Neural cell (in vitro differentiated cells): ENCODE data around the gene RSF1.

ENCODE experiments used
- EP300 ChIP-seq: fragments of 450-650 bp; conservative IDR thresholded peaks from 2 replicates; pipeline ENCODE4 v1.6.1; 2014; ENCODE audit warnings: antibody characterized with exemption, mild to moderate bottlenecking, moderate library complexity; ENCODE audit not compliant: poor library complexity, severe bottlenecking
- EZH2 ChIP-seq: fragments of 200-600, 300-800 bp; shearing (Covaris generic), sonication (generic); IDR thresholded peaks from 2 replicates; pipeline ENCODE4 v1.6.1; 2014; ENCODE audit warnings: antibody characterized with exemption, low read length, borderline replicate concordance, mild to moderate bottlenecking; ENCODE audit not compliant: insufficient read depth, poor library complexity, severe bottlenecking
- POLR2AphosphoS5 ChIP-seq: IDR thresholded peaks from 2 replicates; pipeline ENCODE4 v1.6.1; 2012
- RAD21 ChIP-seq: fragments of 450-650 bp; conservative IDR thresholded peaks from 2 replicates; pipeline ENCODE4 v1.6.1; 2014; ENCODE audit warnings: antibody characterized with exemption, mild to moderate bottlenecking, moderate library complexity
- SMC3 ChIP-seq: fragments of 450-650 bp; conservative IDR thresholded peaks from 2 replicates; pipeline ENCODE4 v1.6.1; 2014; ENCODE audit warnings: antibody characterized with exemption, mild to moderate bottlenecking, moderate library complexity; ENCODE audit not compliant: poor library complexity
- TAF1 ChIP-seq: IDR thresholded peaks from 2 replicates; pipeline ENCODE4 v1.6.1; 2012; ENCODE audit warnings: low read depth
- TF ChIP-seq, protein P1 (sequence below): fragments of 450-650 bp; IDR thresholded peaks from 2 replicates; pipeline ENCODE4 v1.5.1; 2014; ENCODE audit warnings: antibody characterized with exemption, mild to moderate bottlenecking, moderate library complexity; ENCODE audit not compliant: poor library complexity, severe bottlenecking
- TF ChIP-seq, protein P2 (sequence below): IDR thresholded peaks from 2 replicates; pipeline ENCODE4 v1.6.1; 2012; ENCODE audit warnings: borderline replicate concordance

DNA sequence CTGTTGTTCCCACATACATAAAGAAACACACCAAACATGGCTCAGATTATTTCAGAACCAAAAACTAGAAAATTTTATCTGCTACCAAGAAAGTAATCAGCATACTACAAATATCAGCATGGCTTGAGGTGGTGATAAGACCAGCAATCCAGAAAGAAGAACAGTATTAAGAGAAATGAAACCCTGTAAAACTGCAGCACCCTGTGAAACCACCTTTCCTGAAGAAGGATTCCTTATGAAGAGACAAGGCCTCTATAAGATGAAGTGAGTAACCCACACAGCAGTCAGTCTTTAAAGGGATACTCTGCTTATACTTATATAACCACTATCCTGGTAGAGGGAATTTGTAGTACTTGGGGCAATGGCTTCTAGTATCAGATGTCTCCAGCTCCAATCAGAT is 49.9 kb downstream of the RSF1 start:
- TF ChIP-seq, protein P1, sequence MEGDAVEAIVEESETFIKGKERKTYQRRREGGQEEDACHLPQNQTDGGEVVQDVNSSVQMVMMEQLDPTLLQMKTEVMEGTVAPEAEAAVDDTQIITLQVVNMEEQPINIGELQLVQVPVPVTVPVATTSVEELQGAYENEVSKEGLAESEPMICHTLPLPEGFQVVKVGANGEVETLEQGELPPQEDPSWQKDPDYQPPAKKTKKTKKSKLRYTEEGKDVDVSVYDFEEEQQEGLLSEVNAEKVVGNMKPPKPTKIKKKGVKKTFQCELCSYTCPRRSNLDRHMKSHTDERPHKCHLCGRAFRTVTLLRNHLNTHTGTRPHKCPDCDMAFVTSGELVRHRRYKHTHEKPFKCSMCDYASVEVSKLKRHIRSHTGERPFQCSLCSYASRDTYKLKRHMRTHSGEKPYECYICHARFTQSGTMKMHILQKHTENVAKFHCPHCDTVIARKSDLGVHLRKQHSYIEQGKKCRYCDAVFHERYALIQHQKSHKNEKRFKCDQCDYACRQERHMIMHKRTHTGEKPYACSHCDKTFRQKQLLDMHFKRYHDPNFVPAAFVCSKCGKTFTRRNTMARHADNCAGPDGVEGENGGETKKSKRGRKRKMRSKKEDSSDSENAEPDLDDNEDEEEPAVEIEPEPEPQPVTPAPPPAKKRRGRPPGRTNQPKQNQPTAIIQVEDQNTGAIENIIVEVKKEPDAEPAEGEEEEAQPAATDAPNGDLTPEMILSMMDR = no peak
- TF ChIP-seq TAF1 (no peak), RAD21 (no peak), SMC3 (no peak), EZH2 (no peak), POLR2AphosphoS5 (no peak), EP300 (no peak)
- TF ChIP-seq, protein P2, sequence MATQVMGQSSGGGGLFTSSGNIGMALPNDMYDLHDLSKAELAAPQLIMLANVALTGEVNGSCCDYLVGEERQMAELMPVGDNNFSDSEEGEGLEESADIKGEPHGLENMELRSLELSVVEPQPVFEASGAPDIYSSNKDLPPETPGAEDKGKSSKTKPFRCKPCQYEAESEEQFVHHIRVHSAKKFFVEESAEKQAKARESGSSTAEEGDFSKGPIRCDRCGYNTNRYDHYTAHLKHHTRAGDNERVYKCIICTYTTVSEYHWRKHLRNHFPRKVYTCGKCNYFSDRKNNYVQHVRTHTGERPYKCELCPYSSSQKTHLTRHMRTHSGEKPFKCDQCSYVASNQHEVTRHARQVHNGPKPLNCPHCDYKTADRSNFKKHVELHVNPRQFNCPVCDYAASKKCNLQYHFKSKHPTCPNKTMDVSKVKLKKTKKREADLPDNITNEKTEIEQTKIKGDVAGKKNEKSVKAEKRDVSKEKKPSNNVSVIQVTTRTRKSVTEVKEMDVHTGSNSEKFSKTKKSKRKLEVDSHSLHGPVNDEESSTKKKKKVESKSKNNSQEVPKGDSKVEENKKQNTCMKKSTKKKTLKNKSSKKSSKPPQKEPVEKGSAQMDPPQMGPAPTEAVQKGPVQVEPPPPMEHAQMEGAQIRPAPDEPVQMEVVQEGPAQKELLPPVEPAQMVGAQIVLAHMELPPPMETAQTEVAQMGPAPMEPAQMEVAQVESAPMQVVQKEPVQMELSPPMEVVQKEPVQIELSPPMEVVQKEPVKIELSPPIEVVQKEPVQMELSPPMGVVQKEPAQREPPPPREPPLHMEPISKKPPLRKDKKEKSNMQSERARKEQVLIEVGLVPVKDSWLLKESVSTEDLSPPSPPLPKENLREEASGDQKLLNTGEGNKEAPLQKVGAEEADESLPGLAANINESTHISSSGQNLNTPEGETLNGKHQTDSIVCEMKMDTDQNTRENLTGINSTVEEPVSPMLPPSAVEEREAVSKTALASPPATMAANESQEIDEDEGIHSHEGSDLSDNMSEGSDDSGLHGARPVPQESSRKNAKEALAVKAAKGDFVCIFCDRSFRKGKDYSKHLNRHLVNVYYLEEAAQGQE = no peak
